HEK293 (cell line): Measurements from ENCODE around the gene LAG3.

Source experiments
- SCRT2 ChIP-seq: fragments of 450-650 bp; formaldehyde crosslinking; IDR thresholded peaks from 2 replicates; pipeline ENCODE4 v1.5.1; 2016; ENCODE audit warnings: missing biosample characterization, missing genetic modification characterization
- SP7 ChIP-seq: fragments of 450-650 bp; formaldehyde crosslinking; IDR thresholded peaks from 2 replicates; pipeline ENCODE4 v1.5.1; 2016; ENCODE audit warnings: missing biosample characterization, missing genetic modification characterization
- YY1 ChIP-seq: fragments of 450-650 bp; formaldehyde crosslinking; IDR thresholded peaks from 2 replicates; pipeline ENCODE4 v1.5.1; 2018; ENCODE audit warnings: missing biosample characterization, missing genetic modification characterization
- YY2 ChIP-seq: fragments of 450-650 bp; formaldehyde crosslinking; IDR thresholded peaks from 2 replicates; pipeline ENCODE4 v1.5.1; 2016; ENCODE audit warnings: missing biosample characterization, missing genetic modification characterization
- ZBTB1 ChIP-seq: fragments of 450-650 bp; formaldehyde crosslinking; IDR thresholded peaks from 2 replicates; pipeline ENCODE4 v1.5.1; 2016; ENCODE audit warnings: missing biosample characterization, missing genetic modification characterization
- ZFP37 ChIP-seq: fragments of 450-650 bp; formaldehyde crosslinking; IDR thresholded peaks from 2 replicates; pipeline ENCODE4 v1.5.1; 2016; ENCODE audit warnings: missing biosample characterization, missing genetic modification characterization
- ZNF138 ChIP-seq: fragments of 450-650 bp; formaldehyde crosslinking; IDR thresholded peaks from 2 replicates; pipeline ENCODE4 v1.5.1; 2016; ENCODE audit warnings: missing biosample characterization, missing genetic modification characterization, borderline replicate concordance
- ZNF184 ChIP-seq: fragments of 450-650 bp; IDR thresholded peaks from 2 replicates; pipeline ENCODE4 v1.5.1; 2018; ENCODE audit warnings: missing biosample characterization, mild to moderate bottlenecking, missing genetic modification characterization
- ZNF202 ChIP-seq: fragments of 450-650 bp; formaldehyde crosslinking; IDR thresholded peaks from 2 replicates; pipeline ENCODE4 v1.5.1; 2016; ENCODE audit warnings: missing biosample characterization, missing genetic modification characterization, borderline replicate concordance
- ZNF239 ChIP-seq: fragments of 450-650 bp; formaldehyde crosslinking; IDR thresholded peaks from 2 replicates; pipeline ENCODE4 v1.5.1; 2016; ENCODE audit warnings: missing biosample characterization, missing genetic modification characterization
- ZNF266 ChIP-seq: fragments of 450-650 bp; formaldehyde crosslinking; IDR thresholded peaks from 2 replicates; pipeline ENCODE4 v1.5.1; 2016; ENCODE audit warnings: missing biosample characterization, missing genetic modification characterization, low read depth
- ZNF426 ChIP-seq: fragments of 450-650 bp; formaldehyde crosslinking; IDR thresholded peaks from 2 replicates; pipeline ENCODE4 v1.5.1; 2017; ENCODE audit warnings: missing biosample characterization, missing genetic modification characterization, mild to moderate bottlenecking, inconsistent platforms, moderate library complexity
- ZNF48 ChIP-seq: fragments of 450-650 bp; formaldehyde crosslinking; IDR thresholded peaks from 2 replicates; pipeline ENCODE4 v1.5.1; 2016; ENCODE audit warnings: missing biosample characterization, missing genetic modification characterization
- ZNF560 ChIP-seq: fragments of 450-650 bp; formaldehyde crosslinking; IDR thresholded peaks from 2 replicates; pipeline ENCODE4 v1.5.1; 2017; ENCODE audit warnings: missing biosample characterization, missing genetic modification characterization, borderline replicate concordance
- ZNF660 ChIP-seq: fragments of 450-650 bp; IDR thresholded peaks from 2 replicates; pipeline ENCODE4 v1.5.1; 2018; ENCODE audit warnings: missing biosample characterization, mild to moderate bottlenecking, missing genetic modification characterization
- ZNF792 ChIP-seq: fragments of 450-650 bp; formaldehyde crosslinking; IDR thresholded peaks from 2 replicates; pipeline ENCODE4 v1.5.1; 2016; ENCODE audit warnings: missing biosample characterization, missing genetic modification characterization
- ZNF830 ChIP-seq: fragments of 450-650 bp; IDR thresholded peaks from 2 replicates; pipeline ENCODE4 v1.5.0; 2018; ENCODE audit warnings: missing biosample characterization, missing genetic modification characterization, low read depth, mild to moderate bottlenecking, moderate library complexity
- TF ChIP-seq, protein P1 (sequence below): fragments of 450-650 bp; formaldehyde crosslinking; conservative IDR thresholded peaks from 2 replicates; pipeline ENCODE4 v1.5.1; 2016; ENCODE audit warnings: low read depth, missing biosample characterization, missing genetic modification characterization
- TF ChIP-seq, protein P2 (sequence below): fragments of 450-650 bp; formaldehyde crosslinking; IDR thresholded peaks from 2 replicates; pipeline ENCODE4 v1.5.1; 2016; ENCODE audit warnings: missing biosample characterization, missing genetic modification characterization
- TF ChIP-seq, protein P3 (sequence below): fragments of 450-650 bp; formaldehyde crosslinking; IDR thresholded peaks from 2 replicates; pipeline ENCODE4; 2016; ENCODE audit warnings: missing biosample characterization, missing genetic modification characterization
- TF ChIP-seq, protein P4 (sequence below): sonication (generic); formaldehyde crosslinking; IDR thresholded peaks from 2 replicates; pipeline ENCODE4 v1.8.1; 2022; ENCODE audit warnings: mild to moderate bottlenecking, moderate library complexity, missing genetic modification reagents
- TF ChIP-seq, protein P5 (sequence below): fragments of 450-650 bp; formaldehyde crosslinking; IDR thresholded peaks from 2 replicates; pipeline ENCODE4 v1.5.1; 2017; ENCODE audit warnings: missing biosample characterization, mild to moderate bottlenecking, missing genetic modification characterization, moderate library complexity
- TF ChIP-seq, protein P6 (sequence below): fragments of 450-650 bp; formaldehyde crosslinking; IDR thresholded peaks from 2 replicates; pipeline ENCODE4 v1.5.1; 2016; ENCODE audit warnings: missing biosample characterization, missing genetic modification characterization

LAG3 gene

DNA sequence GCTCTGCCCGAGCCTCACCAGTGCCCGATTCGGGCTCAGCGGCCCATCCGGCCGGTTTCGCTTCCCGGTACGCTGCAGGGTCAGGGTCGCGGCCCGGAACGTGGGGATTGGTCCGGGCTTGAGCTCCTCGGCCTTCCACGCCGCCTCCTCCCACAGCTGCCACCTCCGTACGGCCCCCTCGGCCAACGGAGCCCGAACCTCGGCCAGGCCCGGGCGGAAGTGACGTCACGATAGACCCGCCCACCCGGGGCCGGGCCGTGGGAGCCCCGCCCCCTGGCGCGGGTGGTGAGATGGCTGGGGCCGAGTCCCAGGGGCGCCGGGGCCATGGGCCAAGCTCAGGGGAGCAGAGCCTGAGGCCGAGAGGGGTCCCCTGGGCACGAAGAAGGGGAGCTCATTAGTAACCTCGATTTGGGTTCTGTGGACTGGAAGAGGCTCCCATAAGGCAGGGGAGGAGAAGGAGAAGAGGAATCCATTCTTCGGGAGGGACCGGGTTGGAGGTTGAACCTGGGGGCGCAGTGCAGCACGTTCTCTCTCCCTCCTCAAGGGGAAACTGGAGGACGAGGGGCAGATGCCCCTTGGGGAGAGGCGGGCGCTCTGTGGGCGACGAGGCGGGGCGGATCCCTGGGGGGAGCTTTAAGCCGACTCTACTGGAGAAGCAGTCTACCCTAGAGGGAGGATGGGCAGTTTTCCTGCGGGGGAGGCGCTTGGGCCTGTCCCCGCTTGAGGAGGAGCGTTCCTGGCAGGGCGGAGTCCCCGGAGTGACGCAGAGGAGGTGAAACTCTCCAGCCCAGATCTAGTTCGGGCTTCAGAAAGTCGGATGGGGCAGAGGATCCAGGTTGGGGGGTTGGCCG, 19.2 kb upstream of the LAG3 start, which contains the start of gene MLF2 (continued):
- TF ChIP-seq, protein P1, sequence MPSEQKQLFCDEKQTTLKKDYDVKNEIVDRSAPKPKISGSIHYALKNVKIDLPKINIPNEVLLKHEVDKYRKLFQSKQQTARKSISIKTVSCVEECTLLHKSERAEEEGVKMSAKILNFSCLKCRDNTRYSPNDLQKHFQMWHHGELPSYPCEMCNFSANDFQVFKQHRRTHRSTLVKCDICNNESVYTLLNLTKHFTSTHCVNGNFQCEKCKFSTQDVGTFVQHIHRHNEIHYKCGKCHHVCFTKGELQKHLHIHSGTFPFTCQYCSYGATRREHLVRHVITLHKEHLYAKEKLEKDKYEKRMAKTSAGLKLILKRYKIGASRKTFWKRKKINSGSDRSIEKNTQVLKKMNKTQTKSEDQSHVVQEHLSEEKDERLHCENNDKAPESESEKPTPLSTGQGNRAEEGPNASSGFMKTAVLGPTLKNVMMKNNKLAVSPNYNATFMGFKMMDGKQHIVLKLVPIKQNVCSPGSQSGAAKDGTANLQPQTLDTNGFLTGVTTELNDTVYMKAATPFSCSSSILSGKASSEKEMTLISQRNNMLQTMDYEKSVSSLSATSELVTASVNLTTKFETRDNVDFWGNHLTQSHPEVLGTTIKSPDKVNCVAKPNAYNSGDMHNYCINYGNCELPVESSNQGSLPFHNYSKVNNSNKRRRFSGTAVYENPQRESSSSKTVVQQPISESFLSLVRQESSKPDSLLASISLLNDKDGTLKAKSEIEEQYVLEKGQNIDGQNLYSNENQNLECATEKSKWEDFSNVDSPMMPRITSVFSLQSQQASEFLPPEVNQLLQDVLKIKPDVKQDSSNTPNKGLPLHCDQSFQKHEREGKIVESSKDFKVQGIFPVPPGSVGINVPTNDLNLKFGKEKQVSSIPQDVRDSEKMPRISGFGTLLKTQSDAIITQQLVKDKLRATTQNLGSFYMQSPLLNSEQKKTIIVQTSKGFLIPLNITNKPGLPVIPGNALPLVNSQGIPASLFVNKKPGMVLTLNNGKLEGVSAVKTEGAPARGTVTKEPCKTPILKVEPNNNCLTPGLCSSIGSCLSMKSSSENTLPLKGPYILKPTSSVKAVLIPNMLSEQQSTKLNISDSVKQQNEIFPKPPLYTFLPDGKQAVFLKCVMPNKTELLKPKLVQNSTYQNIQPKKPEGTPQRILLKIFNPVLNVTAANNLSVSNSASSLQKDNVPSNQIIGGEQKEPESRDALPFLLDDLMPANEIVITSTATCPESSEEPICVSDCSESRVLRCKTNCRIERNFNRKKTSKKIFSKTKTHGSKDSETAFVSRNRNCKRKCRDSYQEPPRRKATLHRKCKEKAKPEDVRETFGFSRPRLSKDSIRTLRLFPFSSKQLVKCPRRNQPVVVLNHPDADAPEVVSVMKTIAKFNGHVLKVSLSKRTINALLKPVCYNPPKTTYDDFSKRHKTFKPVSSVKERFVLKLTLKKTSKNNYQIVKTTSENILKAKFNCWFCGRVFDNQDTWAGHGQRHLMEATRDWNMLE (tag by site-specific recombination): peak; percentile 36
- TF ChIP-seq ZNF792 (tag by site-specific recombination) (no peak), YY1 (peak; percentile 51; the same call in 1 of the 2 replicates), ZNF426 (tag by site-specific recombination) (no peak), ZNF138 (tag by site-specific recombination) (no peak), ZNF660 (tag by site-specific recombination) (0 out of 2 replicates have a peak, but pooled peaks have one; percentile 75), ZBTB1 (tag by site-specific recombination) (0 out of 2 replicates have a peak, but pooled peaks have one; percentile 15), SP7 (tag by site-specific recombination) (peak; percentile 90), ZNF239 (tag by site-specific recombination) (no peak), ZNF830 (tag by site-specific recombination) (no peak), YY2 (tag by site-specific recombination) (no peak), ZNF48 (tag by site-specific recombination) (no peak), ZNF560 (tag by site-specific recombination) (no peak), ZNF184 (no peak), ZFP37 (tag by site-specific recombination) (peak; percentile 79), ZNF266 (tag by site-specific recombination) (no peak), SCRT2 (0 out of 2 replicates have a peak, but pooled peaks have one; percentile 28), ZNF202 (tag by site-specific recombination) (no peak)
- TF ChIP-seq, protein P2, sequence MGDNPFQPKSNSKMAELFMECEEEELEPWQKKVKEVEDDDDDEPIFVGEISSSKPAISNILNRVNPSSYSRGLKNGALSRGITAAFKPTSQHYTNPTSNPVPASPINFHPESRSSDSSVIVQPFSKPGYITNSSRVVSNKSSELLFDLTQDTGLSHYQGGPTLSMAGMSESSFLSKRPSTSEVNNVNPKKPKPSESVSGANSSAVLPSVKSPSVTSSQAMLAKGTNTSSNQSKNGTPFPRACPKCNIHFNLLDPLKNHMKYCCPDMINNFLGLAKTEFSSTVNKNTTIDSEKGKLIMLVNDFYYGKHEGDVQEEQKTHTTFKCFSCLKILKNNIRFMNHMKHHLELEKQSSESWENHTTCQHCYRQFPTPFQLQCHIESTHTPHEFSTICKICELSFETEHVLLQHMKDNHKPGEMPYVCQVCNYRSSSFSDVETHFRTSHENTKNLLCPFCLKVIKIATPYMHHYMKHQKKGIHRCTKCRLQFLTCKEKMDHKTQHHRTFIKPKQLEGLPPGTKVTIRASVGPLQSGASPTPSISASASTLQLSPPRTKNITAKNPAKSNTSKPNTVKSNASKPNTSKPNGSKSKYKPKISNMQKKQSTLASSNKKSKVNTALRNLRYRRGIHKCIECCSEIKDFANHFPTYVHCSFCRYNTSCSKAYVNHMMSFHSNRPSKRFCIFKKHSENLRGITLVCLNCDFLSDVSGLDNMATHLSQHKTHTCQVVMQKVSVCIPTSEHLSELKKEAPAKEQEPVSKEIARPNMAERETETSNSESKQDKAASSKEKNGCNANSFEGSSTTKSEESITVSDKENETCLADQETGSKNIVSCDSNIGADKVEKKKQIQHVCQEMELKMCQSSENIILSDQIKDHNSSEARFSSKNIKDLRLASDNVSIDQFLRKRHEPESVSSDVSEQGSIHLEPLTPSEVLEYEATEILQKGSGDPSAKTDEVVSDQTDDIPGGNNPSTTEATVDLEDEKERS: no peak
- TF ChIP-seq, protein P3, sequence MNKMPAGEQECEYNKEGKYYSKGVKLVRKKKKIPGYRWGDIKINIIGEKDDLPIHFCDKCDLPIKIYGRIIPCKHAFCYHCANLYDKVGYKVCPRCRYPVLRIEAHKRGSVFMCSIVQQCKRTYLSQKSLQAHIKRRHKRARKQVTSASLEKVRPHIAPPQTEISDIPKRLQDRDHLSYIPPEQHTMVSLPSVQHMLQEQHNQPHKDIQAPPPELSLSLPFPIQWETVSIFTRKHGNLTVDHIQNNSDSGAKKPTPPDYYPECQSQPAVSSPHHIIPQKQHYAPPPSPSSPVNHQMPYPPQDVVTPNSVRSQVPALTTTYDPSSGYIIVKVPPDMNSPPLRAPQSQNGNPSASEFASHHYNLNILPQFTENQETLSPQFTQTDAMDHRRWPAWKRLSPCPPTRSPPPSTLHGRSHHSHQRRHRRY (tag by site-specific recombination): no peak
- TF ChIP-seq, protein P4, sequence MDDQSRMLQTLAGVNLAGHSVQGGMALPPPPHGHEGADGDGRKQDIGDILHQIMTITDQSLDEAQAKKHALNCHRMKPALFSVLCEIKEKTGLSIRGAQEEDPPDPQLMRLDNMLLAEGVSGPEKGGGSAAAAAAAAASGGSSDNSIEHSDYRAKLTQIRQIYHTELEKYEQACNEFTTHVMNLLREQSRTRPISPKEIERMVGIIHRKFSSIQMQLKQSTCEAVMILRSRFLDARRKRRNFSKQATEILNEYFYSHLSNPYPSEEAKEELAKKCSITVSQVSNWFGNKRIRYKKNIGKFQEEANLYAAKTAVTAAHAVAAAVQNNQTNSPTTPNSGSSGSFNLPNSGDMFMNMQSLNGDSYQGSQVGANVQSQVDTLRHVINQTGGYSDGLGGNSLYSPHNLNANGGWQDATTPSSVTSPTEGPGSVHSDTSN (CRISPR knock-in tag): 0 out of 2 replicates have a peak, but pooled peaks have one; percentile 76
- TF ChIP-seq, protein P5, sequence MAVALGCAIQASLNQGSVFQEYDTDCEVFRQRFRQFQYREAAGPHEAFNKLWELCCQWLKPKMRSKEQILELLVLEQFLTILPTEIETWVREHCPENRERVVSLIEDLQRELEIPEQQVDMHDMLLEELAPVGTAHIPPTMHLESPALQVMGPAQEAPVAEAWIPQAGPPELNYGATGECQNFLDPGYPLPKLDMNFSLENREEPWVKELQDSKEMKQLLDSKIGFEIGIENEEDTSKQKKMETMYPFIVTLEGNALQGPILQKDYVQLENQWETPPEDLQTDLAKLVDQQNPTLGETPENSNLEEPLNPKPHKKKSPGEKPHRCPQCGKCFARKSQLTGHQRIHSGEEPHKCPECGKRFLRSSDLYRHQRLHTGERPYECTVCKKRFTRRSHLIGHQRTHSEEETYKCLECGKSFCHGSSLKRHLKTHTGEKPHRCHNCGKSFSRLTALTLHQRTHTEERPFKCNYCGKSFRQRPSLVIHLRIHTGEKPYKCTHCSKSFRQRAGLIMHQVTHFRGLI (tag by site-specific recombination): peak; percentile 80
- TF ChIP-seq, protein P6, sequence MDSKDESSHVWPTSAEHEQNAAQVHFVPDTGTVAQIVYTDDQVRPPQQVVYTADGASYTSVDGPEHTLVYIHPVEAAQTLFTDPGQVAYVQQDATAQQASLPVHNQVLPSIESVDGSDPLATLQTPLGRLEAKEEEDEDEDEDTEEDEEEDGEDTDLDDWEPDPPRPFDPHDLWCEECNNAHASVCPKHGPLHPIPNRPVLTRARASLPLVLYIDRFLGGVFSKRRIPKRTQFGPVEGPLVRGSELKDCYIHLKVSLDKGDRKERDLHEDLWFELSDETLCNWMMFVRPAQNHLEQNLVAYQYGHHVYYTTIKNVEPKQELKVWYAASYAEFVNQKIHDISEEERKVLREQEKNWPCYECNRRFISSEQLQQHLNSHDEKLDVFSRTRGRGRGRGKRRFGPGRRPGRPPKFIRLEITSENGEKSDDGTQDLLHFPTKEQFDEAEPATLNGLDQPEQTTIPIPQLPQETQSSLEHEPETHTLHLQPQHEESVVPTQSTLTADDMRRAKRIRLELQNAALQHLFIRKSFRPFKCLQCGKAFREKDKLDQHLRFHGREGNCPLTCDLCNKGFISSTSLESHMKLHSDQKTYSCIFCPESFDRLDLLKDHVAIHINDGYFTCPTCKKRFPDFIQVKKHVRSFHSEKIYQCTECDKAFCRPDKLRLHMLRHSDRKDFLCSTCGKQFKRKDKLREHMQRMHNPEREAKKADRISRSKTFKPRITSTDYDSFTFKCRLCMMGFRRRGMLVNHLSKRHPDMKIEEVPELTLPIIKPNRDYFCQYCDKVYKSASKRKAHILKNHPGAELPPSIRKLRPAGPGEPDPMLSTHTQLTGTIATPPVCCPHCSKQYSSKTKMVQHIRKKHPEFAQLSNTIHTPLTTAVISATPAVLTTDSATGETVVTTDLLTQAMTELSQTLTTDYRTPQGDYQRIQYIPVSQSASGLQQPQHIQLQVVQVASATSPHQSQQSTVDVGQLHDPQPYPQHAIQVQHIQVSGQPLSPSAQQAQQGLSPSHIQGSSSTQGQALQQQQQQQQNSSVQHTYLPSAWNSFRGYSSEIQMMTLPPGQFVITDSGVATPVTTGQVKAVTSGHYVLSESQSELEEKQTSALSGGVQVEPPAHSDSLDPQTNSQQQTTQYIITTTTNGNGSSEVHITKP (tag by site-specific recombination): peak; percentile 80
